ENCODE measurements around the gene TBC1D24. TPM values are rescaled to one million over a fixed set of nuclear protein-coding genes. Genes with fewer than 3 reads are reported as not detected.
A peak's percentile ranks its signal among the peaks of the same experiment; 100 is the strongest.

Gene TBC1D24
- total and polyA plus RNA-seq, 9 of the 15 experiments (the other 6 are each of a cell fraction or from before 2014, with no cell fraction given), result 1.7 to 22.6 (median 7.2) TPM

DNA sequence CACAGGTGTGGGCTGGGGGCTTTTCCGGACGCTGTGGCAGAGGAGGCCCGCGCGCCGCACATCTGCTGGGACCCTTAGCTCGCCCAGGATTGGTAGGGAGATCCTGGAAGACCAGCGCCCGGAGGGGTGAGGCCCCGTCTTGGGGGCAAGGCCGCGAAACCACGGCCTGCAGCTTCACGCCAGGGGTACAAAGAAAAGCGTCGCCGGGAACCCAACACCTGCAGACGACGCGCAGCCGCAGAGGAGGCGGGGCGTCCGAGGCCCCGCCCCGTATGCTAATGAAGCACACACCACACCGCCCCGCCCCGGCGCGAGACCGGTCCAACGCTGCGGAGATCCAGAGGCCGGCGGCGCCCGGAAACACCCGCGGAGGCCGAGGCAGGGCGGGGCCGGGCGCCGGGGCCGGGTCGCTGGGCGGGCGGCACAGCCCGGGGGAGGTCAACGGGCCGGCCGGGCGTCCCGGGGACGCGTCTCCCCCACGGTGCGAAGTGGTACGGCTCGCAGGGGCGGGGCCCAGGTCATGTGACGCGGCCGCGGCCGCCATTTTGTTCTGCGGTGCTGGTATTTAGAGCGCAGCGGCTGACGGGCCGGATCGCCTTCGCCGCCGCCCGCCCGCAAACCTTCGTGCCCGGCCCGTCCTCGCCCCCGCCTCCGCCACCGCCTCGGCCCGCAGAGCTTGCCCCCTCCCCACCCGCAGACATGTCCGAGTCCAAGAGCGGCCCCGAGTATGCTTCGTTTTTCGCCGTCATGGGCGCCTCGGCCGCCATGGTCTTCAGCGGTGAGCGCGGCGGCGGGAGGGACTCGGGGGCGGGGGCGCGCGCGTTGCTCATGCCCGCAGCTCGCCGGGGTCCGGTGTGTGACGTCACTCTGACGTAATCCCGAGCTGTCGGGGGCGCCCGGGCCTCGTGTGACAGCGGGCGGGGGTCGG is 38.7 kb downstream of the TBC1D24 start, which contains the start of gene ATP6V0C (continued):
- TF ChIP-seq, protein P1, sequence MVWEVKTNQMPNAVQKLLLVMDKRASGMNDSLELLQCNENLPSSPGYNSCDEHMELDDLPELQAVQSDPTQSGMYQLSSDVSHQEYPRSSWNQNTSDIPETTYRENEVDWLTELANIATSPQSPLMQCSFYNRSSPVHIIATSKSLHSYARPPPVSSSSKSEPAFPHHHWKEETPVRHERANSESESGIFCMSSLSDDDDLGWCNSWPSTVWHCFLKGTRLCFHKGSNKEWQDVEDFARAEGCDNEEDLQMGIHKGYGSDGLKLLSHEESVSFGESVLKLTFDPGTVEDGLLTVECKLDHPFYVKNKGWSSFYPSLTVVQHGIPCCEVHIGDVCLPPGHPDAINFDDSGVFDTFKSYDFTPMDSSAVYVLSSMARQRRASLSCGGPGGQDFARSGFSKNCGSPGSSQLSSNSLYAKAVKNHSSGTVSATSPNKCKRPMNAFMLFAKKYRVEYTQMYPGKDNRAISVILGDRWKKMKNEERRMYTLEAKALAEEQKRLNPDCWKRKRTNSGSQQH (CRISPR knock-in tag; IDR thresholded peaks at IDR 0.05), result no peak
- peak; percentile 54 to 68; a peak in 2 of 4 replicates for TF ChIP-seq TEAD1 (CRISPR knock-in tag; IDR thresholded peaks at IDR 0.05)
- TF ChIP-seq GATA2 (CRISPR knock-in tag; IDR thresholded peaks at IDR 0.05), result no peak
- no peak for TF ChIP-seq ZNF224 (CRISPR knock-in tag; IDR thresholded peaks at IDR 0.05)
- TF ChIP-seq NR2C1 (IDR thresholded peaks at IDR 0.05), result no peak
- TF ChIP-seq NR2C1 (tag; IDR thresholded peaks at IDR 0.05), result no peak
- no peak for TF ChIP-seq BACH1 (tag; IDR thresholded peaks at IDR 0.05)
- TF ChIP-seq GATAD2B (IDR thresholded peaks at IDR 0.05; ENCODE audit: borderline replicate concordance), result peak; percentile 93; the same call in 1 of the 2 replicates
- no peak for TF ChIP-seq CBFA2T3 (IDR thresholded peaks at IDR 0.05)
- TF ChIP-seq PRMT5 (CRISPR knock-in tag; IDR thresholded peaks at IDR 0.05), result no peak; the same call in 1 of the 2 replicates
- no peak for TF ChIP-seq MAFF (IDR thresholded peaks at IDR 0.05; ENCODE audit: low read length)
- TF ChIP-seq DACH1 (IDR thresholded peaks at IDR 0.05; ENCODE audit: partially characterized antibody), result no peak
- TF ChIP-seq MYC (IDR thresholded peaks at IDR 0.05; ENCODE audit: low read depth, low read length), result peak; percentile 14; the same call in 1 of the 2 replicates
- no peak for TF ChIP-seq MYC (CRISPR knock-in tag; IDR thresholded peaks at IDR 0.05; ENCODE audit: borderline replicate concordance, low read depth)
- 0 out of 2 replicates have a peak, but pooled peaks have one; percentile 51 for TF ChIP-seq SMAD4 (CRISPR knock-in tag; conservative IDR thresholded peaks at IDR 0.05)
- TF ChIP-seq POLR2AphosphoS5 (IDR thresholded peaks at IDR 0.05; ENCODE audit: control insufficient read depth, insufficient read depth, low read depth, low read length), result peak; percentile 90
- no peak for TF ChIP-seq HMG20B (CRISPR knock-in tag; IDR thresholded peaks at IDR 0.05)
- no peak for TF ChIP-seq ZC3H11A (IDR thresholded peaks at IDR 0.05; ENCODE audit: low read depth, low read length)
- TF ChIP-seq PCBP1 (IDR thresholded peaks at IDR 0.05; ENCODE audit: low read depth, low read length, poor library complexity, severe bottlenecking), result peak; percentile 80
- TF ChIP-seq NR1H2 (CRISPR knock-in tag; IDR thresholded peaks at IDR 0.05), result no peak
- peak; percentile 73 for TF ChIP-seq EGR1 (conservative IDR thresholded peaks at IDR 0.05)
- TF ChIP-seq, protein P2, sequence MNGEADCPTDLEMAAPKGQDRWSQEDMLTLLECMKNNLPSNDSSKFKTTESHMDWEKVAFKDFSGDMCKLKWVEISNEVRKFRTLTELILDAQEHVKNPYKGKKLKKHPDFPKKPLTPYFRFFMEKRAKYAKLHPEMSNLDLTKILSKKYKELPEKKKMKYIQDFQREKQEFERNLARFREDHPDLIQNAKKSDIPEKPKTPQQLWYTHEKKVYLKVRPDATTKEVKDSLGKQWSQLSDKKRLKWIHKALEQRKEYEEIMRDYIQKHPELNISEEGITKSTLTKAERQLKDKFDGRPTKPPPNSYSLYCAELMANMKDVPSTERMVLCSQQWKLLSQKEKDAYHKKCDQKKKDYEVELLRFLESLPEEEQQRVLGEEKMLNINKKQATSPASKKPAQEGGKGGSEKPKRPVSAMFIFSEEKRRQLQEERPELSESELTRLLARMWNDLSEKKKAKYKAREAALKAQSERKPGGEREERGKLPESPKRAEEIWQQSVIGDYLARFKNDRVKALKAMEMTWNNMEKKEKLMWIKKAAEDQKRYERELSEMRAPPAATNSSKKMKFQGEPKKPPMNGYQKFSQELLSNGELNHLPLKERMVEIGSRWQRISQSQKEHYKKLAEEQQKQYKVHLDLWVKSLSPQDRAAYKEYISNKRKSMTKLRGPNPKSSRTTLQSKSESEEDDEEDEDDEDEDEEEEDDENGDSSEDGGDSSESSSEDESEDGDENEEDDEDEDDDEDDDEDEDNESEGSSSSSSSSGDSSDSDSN (IDR thresholded peaks at IDR 0.05; ENCODE audit: borderline replicate concordance in 1 of 2, low read depth in 2 of 2, low read length in 2 of 2), result peak; percentile 83 to 93
- TF ChIP-seq, protein P3, sequence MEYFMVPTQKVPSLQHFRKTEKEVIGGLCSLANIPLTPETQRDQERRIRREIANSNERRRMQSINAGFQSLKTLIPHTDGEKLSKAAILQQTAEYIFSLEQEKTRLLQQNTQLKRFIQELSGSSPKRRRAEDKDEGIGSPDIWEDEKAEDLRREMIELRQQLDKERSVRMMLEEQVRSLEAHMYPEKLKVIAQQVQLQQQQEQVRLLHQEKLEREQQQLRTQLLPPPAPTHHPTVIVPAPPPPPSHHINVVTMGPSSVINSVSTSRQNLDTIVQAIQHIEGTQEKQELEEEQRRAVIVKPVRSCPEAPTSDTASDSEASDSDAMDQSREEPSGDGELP (CRISPR knock-in tag; IDR thresholded peaks at IDR 0.05; ENCODE audit: borderline replicate concordance), result no peak; the same call in 1 of the 2 replicates
